Measurements from ENCODE around the gene RBMXL3.
A peak's percentile ranks its signal among the peaks of the same experiment; 100 is the strongest.

The RBMXL3 gene

DNA sequence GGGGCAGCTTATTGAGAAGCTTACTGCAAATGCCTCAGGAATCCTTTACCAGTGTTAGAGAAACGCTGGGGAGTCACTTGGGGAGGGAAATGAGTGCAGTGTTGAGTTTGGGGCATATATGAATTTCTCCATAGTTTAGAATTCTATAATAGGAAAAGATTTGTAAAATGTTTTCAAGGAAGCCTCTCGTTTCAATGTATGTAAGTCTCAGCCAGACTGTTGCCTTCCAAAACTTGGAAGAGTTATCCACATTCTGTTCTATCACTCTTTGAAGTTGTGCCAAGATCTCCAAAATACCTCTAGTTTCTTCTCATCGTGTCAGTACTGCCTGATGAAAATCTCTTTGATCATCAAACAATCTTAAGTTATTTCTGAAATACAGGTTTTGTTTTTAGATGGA, 45.3 kb downstream of the RBMXL3 start:
- Histone ChIP-seq H3K14ac (ENCODE audit: low read length) (no peak overlapping the region), H2BK120ac (ENCODE audit: insufficient read depth, low read length, poor library complexity) (no peak overlapping the region), H3K79me1 (ENCODE audit: low read length) (no peaks in the 10 kb centered on the region), H3K23ac (ENCODE audit: low read length) (no peak overlapping the region), H4K12ac (ENCODE audit: low read depth, low read length) (no peak overlapping the region), H3K9ac (ENCODE audit: low read length) (no peak overlapping the region), H3K9me3 (ENCODE audit: insufficient read depth, low read depth, low read length) (no peaks in the 10 kb centered on the region), H3K27ac (ENCODE audit: low read depth, low read length) (no peak overlapping the region), H2BK12ac (ENCODE audit: low read length) (no peak overlapping the region), H2AK5ac (ENCODE audit: low read length) (no peak overlapping the region), H3K4me2 (ENCODE audit: low read length) (peak overlapping the region; percentile 91), H2BK5ac (ENCODE audit: low read depth, low read length, poor library complexity) (no peak overlapping the region), H4K8ac (ENCODE audit: low read depth, low read length) (no peak overlapping the region), H3K36me3 (ENCODE audit: control insufficient read depth in 1 of 2, insufficient read depth in 2 of 2, low read length in 2 of 2) (no peaks in the 10 kb centered on the region), H2AFZ (ENCODE audit: insufficient read depth, low read length, poor library complexity) (no peak overlapping the region), H4K91ac (ENCODE audit: low read depth, low read length) (no peak overlapping the region), H3K4me1 (ENCODE audit: control insufficient read depth in 1 of 2, insufficient read depth in 2 of 2, low read length in 2 of 2) (no peaks in the 10 kb centered on the region), H3K27me3 (ENCODE audit: insufficient read depth, low read length) (no peaks in the 10 kb centered on the region), H3K4ac (ENCODE audit: low read depth, low read length) (no peak overlapping the region), H3K4me3 (ENCODE audit: low read depth, low read length) (no peak overlapping the region), H3K18ac (ENCODE audit: low read length) (no peak overlapping the region), H3K79me2 (ENCODE audit: control insufficient read depth, insufficient read depth, low read length, poor library complexity) (no peaks in the 10 kb centered on the region)
- no CpG with 5 or more reads among the region's 3 CpGs for WGBS (ENCODE audit: extremely low coverage, insufficient coverage, insufficient read length)
- DNase-seq, result no peak

DNA sequence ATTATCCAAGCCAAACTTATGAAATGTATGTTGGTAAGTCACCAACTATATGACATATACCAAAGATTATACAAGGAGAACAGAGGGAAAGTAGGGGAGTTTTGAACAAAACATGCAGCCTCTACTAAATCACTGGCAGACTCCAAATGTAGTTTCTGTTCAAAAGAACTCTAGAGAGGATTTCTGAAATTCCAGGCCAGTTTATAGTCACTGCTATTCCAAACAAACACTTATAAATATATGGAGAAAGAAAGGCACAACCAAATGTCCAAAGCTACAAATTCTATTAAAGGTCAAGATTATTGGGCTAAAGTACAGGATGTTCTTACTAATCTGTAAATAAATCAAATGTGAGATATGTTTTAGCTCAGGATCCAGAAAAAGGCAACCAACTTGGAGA, 47.4 kb downstream of the RBMXL3 start:
- H3K4me2 ChIP-seq (ENCODE audit: low read length), result no peak overlapping the region
- no peak overlapping the region for H3K4ac ChIP-seq (ENCODE audit: low read depth, low read length)
- H3K9me3 ChIP-seq (ENCODE audit: insufficient read depth, low read depth, low read length), result no peaks in the 10 kb centered on the region
- H3K18ac ChIP-seq (ENCODE audit: low read length), result no peak overlapping the region
- H3K14ac ChIP-seq (ENCODE audit: low read length), result no peak overlapping the region
- H2BK5ac ChIP-seq (ENCODE audit: low read depth, low read length, poor library complexity), result no peak overlapping the region
- no peak overlapping the region for H3K27ac ChIP-seq (ENCODE audit: low read depth, low read length)
- H3K79me1 ChIP-seq (ENCODE audit: low read length), result no peaks in the 10 kb centered on the region
- H2AK5ac ChIP-seq (ENCODE audit: low read length), result no peak overlapping the region
- H2BK120ac ChIP-seq (ENCODE audit: insufficient read depth, low read length, poor library complexity), result no peak overlapping the region
- H3K79me2 ChIP-seq (ENCODE audit: control insufficient read depth, insufficient read depth, low read length, poor library complexity), result no peaks in the 10 kb centered on the region
- no peak overlapping the region for H2BK12ac ChIP-seq (ENCODE audit: low read length)
- H3K4me3 ChIP-seq (ENCODE audit: low read depth, low read length), result no peak overlapping the region
- H4K91ac ChIP-seq (ENCODE audit: low read depth, low read length), result no peak overlapping the region
- no peak overlapping the region for H3K23ac ChIP-seq (ENCODE audit: low read length)
- H4K12ac ChIP-seq (ENCODE audit: low read depth, low read length), result no peak overlapping the region
- no peak overlapping the region for H3K9ac ChIP-seq (ENCODE audit: low read length)
- no peak for DNase-seq
- no peak overlapping the region for H4K8ac ChIP-seq (ENCODE audit: low read depth, low read length)
- no peaks in the 10 kb centered on the region for H3K4me1 ChIP-seq (ENCODE audit: control insufficient read depth in 1 of 2, insufficient read depth in 2 of 2, low read length in 2 of 2)
- no peaks in the 10 kb centered on the region for H3K36me3 ChIP-seq (ENCODE audit: control insufficient read depth in 1 of 2, insufficient read depth in 2 of 2, low read length in 2 of 2)
- no peak overlapping the region for H2AFZ ChIP-seq (ENCODE audit: insufficient read depth, low read length, poor library complexity)
- H3K27me3 ChIP-seq (ENCODE audit: insufficient read depth, low read length), result no peaks in the 10 kb centered on the region

DNA sequence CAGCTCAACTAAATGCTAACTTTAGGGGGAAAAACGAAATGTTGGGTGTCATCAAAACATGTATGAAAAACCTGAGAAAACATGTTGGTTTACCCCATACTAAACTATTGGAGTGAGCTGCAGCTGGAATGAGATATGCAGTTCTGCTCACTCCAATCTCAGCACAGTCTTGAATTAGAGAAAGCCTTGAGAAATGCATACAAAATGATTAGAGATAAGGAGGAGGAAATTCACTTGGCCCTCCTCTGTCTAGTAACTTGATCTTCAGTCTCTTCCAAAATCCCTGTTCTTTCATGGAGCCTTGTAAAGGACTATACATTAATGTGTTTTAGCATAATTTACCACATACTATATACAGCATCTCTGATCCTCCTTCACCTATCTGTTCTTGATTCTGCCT, 47.8 kb downstream of the RBMXL3 start:
- Histone ChIP-seq H3K27me3 (ENCODE audit: insufficient read depth, low read length) (no peaks in the 10 kb centered on the region), H3K23ac (ENCODE audit: low read length) (no peak overlapping the region), H2BK5ac (ENCODE audit: low read depth, low read length, poor library complexity) (no peak overlapping the region), H2BK12ac (ENCODE audit: low read length) (no peak overlapping the region), H2BK120ac (ENCODE audit: insufficient read depth, low read length, poor library complexity) (no peak overlapping the region), H3K36me3 (ENCODE audit: control insufficient read depth in 1 of 2, insufficient read depth in 2 of 2, low read length in 2 of 2) (no peaks in the 10 kb centered on the region), H3K4ac (ENCODE audit: low read depth, low read length) (no peak overlapping the region), H3K79me1 (ENCODE audit: low read length) (no peaks in the 10 kb centered on the region), H4K8ac (ENCODE audit: low read depth, low read length) (no peak overlapping the region), H4K12ac (ENCODE audit: low read depth, low read length) (no peak overlapping the region), H4K91ac (ENCODE audit: low read depth, low read length) (no peak overlapping the region), H3K9me3 (ENCODE audit: insufficient read depth, low read depth, low read length) (no peaks in the 10 kb centered on the region), H3K14ac (ENCODE audit: low read length) (no peak overlapping the region), H2AK5ac (ENCODE audit: low read length) (no peak overlapping the region), H2AFZ (ENCODE audit: insufficient read depth, low read length, poor library complexity) (no peak overlapping the region), H3K4me1 (ENCODE audit: control insufficient read depth in 1 of 2, insufficient read depth in 2 of 2, low read length in 2 of 2) (no peaks in the 10 kb centered on the region), H3K18ac (ENCODE audit: low read length) (no peak overlapping the region), H3K4me2 (ENCODE audit: low read length) (no peak overlapping the region), H3K9ac (ENCODE audit: low read length) (no peak overlapping the region), H3K79me2 (ENCODE audit: control insufficient read depth, insufficient read depth, low read length, poor library complexity) (no peaks in the 10 kb centered on the region), H3K27ac (ENCODE audit: low read depth, low read length) (no peak overlapping the region), H3K4me3 (ENCODE audit: low read depth, low read length) (no peak overlapping the region)
- no CpG with 5 or more reads among the region's 1 CpG for WGBS (ENCODE audit: extremely low coverage, insufficient coverage, insufficient read length)
- DNase-seq, result no peak
